SU-DHL-6 (cell line): ENCODE results near the gene WFDC8.

Experiments
- CTCF ChIP-seq: fragments of 200-600 bp; sonication (generic); IDR thresholded peaks from one replicate; pipeline ENCODE4 v1.5.1; 2017; ENCODE audit warnings: antibody characterized with exemption, mild to moderate bottlenecking, low read length, moderate library complexity; ENCODE audit not compliant: insufficient read depth, poor library complexity, severe bottlenecking
- EZH2phosphoT487 ChIP-seq: fragments of 200-600 bp; sonication (generic), shearing (Covaris generic); conservative IDR thresholded peaks from 2 replicates; pipeline ENCODE4 v1.6.1; 2018; ENCODE audit warnings: mild to moderate bottlenecking, antibody characterized with exemption, low read length, moderate library complexity, mixed read lengths

GRCh38 chr20:45527294-45527693 lies 51.8 kb downstream of the WFDC8 start:
- no peak for TF ChIP-seq CTCF
- TF ChIP-seq EZH2phosphoT487 = no peak
